ENCODE data around the gene DNAAF6. TPM values are rescaled to one million over a fixed set of nuclear protein-coding genes. Genes with fewer than 3 reads are reported as not detected.
A peak's percentile ranks its signal among the peaks of the same experiment; 100 is the strongest.

DNAAF6 gene
- total and polyA plus RNA-seq, 2 donors (not counting 3 experiments of a cell fraction or from before 2014, with no cell fraction given): not detected

GRCh38 chrX:107206697-107207065, 270 bp downstream of the DNAAF6 start:
- intact Hi-C loops (cut with micrococcal nuclease): loop anchor here (5.0 kb wide), 1 partner anchor 89 kb away; the partner anchor contains the start of gene RBM41
- H3K36me3 ChIP-seq (ENCODE audit: control insufficient read depth in 2 of 2, extremely low read depth in 1 of 2, insufficient read depth in 2 of 2, low read length in 2 of 2): no peaks in the 10 kb centered on the region

More at GRCh38 chrX:107206697-107207065, 270 bp downstream of the DNAAF6 start:
- Histone ChIP-seq H3K4me1 (ENCODE audit: control insufficient read depth, extremely low read depth, insufficient read depth, low read length) (peaks cover 6% of the 10 kb centered on the region), H4K20me1 (replicated peaks; ENCODE audit: control insufficient read depth, extremely low read depth, insufficient read depth, low read length) (no peaks in the 10 kb centered on the region), H3K4me2 (ENCODE audit: insufficient read depth, low read length) (peak overlapping the region; percentile 79), H3K4me3 (replicated peaks in 1 of 3; ENCODE audit: insufficient read depth in 1 of 3, low read depth in 1 of 3, low read length in 3 of 3) (no peak overlapping the region), H3K9me1 (replicated peaks; ENCODE audit: control insufficient read depth, extremely low read depth, insufficient read depth, low read length) (no peaks in the 10 kb centered on the region), H3K9me3 (replicated peaks; ENCODE audit: control insufficient read depth, insufficient read depth, low read length) (no peaks in the 10 kb centered on the region), H2AFZ (ENCODE audit: low read depth, low read length) (no peak overlapping the region), H3K27ac (ENCODE audit: insufficient read depth, low read depth, low read length) (no peak overlapping the region), H3K27me3 (ENCODE audit: control insufficient read depth in 2 of 2, insufficient read depth in 2 of 2, low read length in 2 of 2) (no peaks in the 10 kb centered on the region), H3K9ac (replicated peaks; ENCODE audit: extremely low read depth, insufficient read depth, low read length) (no peak overlapping the region), H3K79me2 (ENCODE audit: control insufficient read depth, insufficient read depth, low read length) (no peaks in the 10 kb centered on the region)
- no peak for TF ChIP-seq EZH2 (IDR thresholded peaks at IDR 0.05; ENCODE audit: borderline replicate concordance, low read depth, low read length, severe bottlenecking)
- no peak for TF ChIP-seq GATA2 (IDR thresholded peaks at IDR 0.05; ENCODE audit: insufficient read depth, insufficient read length, low read depth, low read length)
- no peak for TF ChIP-seq CTCF (IDR thresholded peaks at IDR 0.05; ENCODE audit: extremely low read depth in 1 of 2, insufficient read depth in 1 of 2, low read depth in 1 of 2, low read length in 2 of 2)
- TF ChIP-seq MYC (IDR thresholded peaks at IDR 0.05; ENCODE audit: low read depth, low read length): no peak
- no peak for TF ChIP-seq POLR2A (IDR thresholded peaks at IDR 0.05; ENCODE audit: low read depth, low read length)
- TF ChIP-seq JUN (IDR thresholded peaks at IDR 0.05; ENCODE audit: borderline replicate concordance, insufficient read depth, insufficient read length, low read depth): no peak
- TF ChIP-seq POLR2AphosphoS5 (IDR thresholded peaks at IDR 0.05; ENCODE audit: insufficient read depth, low read depth, low read length): no peak
- no peak for TF ChIP-seq FOS (IDR thresholded peaks at IDR 0.05; ENCODE audit: borderline replicate concordance, insufficient read depth, low read length)
- no peak for TF ChIP-seq MAX (IDR thresholded peaks at IDR 0.05; ENCODE audit: insufficient read depth, insufficient read length)
- ChIA-PET POLR2A (no interaction called here), CTCF (no interaction called here)
- no TSS peak for BruUV-seq (replicated peaks)
- no peak for DNase-seq (ENCODE audit: low read depth, low spot score)
- dilution Hi-C loops (cut with MboI; ENCODE audit: extremely low pct_ligation_motif_present, low sequenced_read_pairs): no loop called here
- no peak for FAIRE-seq

All from endothelial cell of umbilical vein (primary cell).